GM23338 (cell line): Measurements from ENCODE around the gene HS6ST3.

Source experiments
- CREB1 ChIP-seq: fragments of 250-450 bp; sonication (Bioruptor Pico); IDR thresholded peaks from 2 replicates; pipeline ENCODE4 v1.5.0; 2020; ENCODE audit warnings: low read depth, mild to moderate bottlenecking, moderate library complexity
- CTCF ChIP-seq, 2 experiments: fragments of 200-600 bp in 1 of 2; sonication (generic) in 1 of 2; conservative IDR thresholded peaks; 2 replicates each; pipeline versions ENCODE4 v1.5.1 to v1.6.1; 2016 to 2017; ENCODE audit warnings: antibody characterized with exemption in 2 of 2, low read depth in 2 of 2, mild to moderate bottlenecking in 2 of 2, moderate library complexity in 1 of 2
- ETS1 ChIP-seq: IDR thresholded peaks from 2 replicates; pipeline ENCODE4 v1.6.1; 2016; ENCODE audit warnings: antibody characterized with exemption
- EZH2 ChIP-seq: fragments of 200-600 bp; sonication (generic); IDR thresholded peaks from one replicate; pipeline ENCODE4 v1.8.0; 2017; ENCODE audit warnings: antibody characterized with exemption, mild to moderate bottlenecking, low read depth; ENCODE audit not compliant: unreplicated experiment
- EZH2phosphoT487 ChIP-seq: fragments of 200-600 bp; sonication (generic); IDR thresholded peaks from one replicate; pipeline ENCODE4 v1.8.1; 2018; ENCODE audit warnings: antibody characterized with exemption; ENCODE audit not compliant: unreplicated experiment
- JUNB ChIP-seq: IDR thresholded peaks from one replicate; pipeline ENCODE4 v1.6.1; 2016; ENCODE audit warnings: antibody characterized with exemption; ENCODE audit not compliant: unreplicated experiment
- NANOG ChIP-seq: IDR thresholded peaks from 2 replicates; pipeline ENCODE4 v1.6.1; 2016; ENCODE audit warnings: antibody characterized with exemption, borderline replicate concordance
- POLR2AphosphoS5 ChIP-seq: IDR thresholded peaks from 2 replicates; pipeline ENCODE4 v1.6.1; 2016; ENCODE audit warnings: antibody characterized with exemption, low read depth
- ZNF114 ChIP-seq: fragments of 250-450 bp; sonication (Bioruptor Pico); IDR thresholded peaks from 2 replicates; pipeline ENCODE4 v1.5.0; 2020; ENCODE audit warnings: mild to moderate bottlenecking, moderate library complexity
- ZNF462 ChIP-seq: fragments of 250-450 bp; sonication (Bioruptor Pico); IDR thresholded peaks from 2 replicates; pipeline ENCODE4 v1.5.0; 2020; ENCODE audit warnings: mild to moderate bottlenecking, moderate library complexity
- TF ChIP-seq, protein P1 (sequence below): IDR thresholded peaks from one replicate; pipeline ENCODE4 v1.6.1; 2018; ENCODE audit warnings: antibody characterized with exemption; ENCODE audit not compliant: unreplicated experiment

DNA sequence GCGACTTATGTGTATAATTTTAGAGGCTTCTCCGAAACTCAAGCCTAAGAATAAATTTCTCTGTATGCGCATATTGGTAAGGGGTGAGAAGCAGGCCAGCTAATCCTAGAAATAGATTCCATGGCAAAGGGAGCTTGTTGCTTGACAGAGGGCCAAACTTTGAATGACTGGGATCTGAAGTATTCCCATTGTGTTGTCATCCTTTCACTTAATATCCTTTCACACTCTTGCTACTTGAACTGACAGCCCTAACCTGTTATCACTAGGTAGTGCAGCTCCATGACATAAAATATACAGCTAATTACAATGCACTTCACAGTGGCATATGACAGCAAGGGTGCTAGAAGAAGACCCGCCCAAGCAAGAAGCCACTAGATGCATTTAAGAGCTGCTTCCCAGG is 594.6 kb downstream of the HS6ST3 start:
- TF ChIP-seq CTCF (conservative IDR thresholded peaks at IDR 0.05; ENCODE audit: low read depth in 2 of 2) (no peak), EZH2 (no peak), CREB1 (CRISPR knock-in tag) (no peak), POLR2AphosphoS5 (no peak), JUNB (no peak), EZH2phosphoT487 (no peak), ETS1 (no peak), ZNF462 (no peak), ZNF114 (CRISPR knock-in tag) (no peak), NANOG (no peak)
- TF ChIP-seq, protein P1, sequence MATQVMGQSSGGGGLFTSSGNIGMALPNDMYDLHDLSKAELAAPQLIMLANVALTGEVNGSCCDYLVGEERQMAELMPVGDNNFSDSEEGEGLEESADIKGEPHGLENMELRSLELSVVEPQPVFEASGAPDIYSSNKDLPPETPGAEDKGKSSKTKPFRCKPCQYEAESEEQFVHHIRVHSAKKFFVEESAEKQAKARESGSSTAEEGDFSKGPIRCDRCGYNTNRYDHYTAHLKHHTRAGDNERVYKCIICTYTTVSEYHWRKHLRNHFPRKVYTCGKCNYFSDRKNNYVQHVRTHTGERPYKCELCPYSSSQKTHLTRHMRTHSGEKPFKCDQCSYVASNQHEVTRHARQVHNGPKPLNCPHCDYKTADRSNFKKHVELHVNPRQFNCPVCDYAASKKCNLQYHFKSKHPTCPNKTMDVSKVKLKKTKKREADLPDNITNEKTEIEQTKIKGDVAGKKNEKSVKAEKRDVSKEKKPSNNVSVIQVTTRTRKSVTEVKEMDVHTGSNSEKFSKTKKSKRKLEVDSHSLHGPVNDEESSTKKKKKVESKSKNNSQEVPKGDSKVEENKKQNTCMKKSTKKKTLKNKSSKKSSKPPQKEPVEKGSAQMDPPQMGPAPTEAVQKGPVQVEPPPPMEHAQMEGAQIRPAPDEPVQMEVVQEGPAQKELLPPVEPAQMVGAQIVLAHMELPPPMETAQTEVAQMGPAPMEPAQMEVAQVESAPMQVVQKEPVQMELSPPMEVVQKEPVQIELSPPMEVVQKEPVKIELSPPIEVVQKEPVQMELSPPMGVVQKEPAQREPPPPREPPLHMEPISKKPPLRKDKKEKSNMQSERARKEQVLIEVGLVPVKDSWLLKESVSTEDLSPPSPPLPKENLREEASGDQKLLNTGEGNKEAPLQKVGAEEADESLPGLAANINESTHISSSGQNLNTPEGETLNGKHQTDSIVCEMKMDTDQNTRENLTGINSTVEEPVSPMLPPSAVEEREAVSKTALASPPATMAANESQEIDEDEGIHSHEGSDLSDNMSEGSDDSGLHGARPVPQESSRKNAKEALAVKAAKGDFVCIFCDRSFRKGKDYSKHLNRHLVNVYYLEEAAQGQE, result no peak
